Body of pancreas (tissue), 4 donors: ENCODE results near the gene AMH.

ENCODE experiments used
- POLR2A ChIP-seq, 3 donors: fragments of 450-650 bp; IDR thresholded peaks; one replicate each; pipeline ENCODE4 v1.6.1; 2016; ENCODE audit warnings: antibody characterized with exemption in 3 of 3, mild to moderate bottlenecking in 2 of 3
- TF ChIP-seq, protein P1 (sequence below), 7 experiments: fragments of 450-650 bp in 4 of 7; fragments of 200-600 bp in 3 of 7; sonication (generic) in 3 of 7; IDR thresholded peaks; one replicate each; pipeline ENCODE4 v1.5.1; 2016 to 2019; ENCODE audit warnings: antibody characterized with exemption in 7 of 7

DNA sequence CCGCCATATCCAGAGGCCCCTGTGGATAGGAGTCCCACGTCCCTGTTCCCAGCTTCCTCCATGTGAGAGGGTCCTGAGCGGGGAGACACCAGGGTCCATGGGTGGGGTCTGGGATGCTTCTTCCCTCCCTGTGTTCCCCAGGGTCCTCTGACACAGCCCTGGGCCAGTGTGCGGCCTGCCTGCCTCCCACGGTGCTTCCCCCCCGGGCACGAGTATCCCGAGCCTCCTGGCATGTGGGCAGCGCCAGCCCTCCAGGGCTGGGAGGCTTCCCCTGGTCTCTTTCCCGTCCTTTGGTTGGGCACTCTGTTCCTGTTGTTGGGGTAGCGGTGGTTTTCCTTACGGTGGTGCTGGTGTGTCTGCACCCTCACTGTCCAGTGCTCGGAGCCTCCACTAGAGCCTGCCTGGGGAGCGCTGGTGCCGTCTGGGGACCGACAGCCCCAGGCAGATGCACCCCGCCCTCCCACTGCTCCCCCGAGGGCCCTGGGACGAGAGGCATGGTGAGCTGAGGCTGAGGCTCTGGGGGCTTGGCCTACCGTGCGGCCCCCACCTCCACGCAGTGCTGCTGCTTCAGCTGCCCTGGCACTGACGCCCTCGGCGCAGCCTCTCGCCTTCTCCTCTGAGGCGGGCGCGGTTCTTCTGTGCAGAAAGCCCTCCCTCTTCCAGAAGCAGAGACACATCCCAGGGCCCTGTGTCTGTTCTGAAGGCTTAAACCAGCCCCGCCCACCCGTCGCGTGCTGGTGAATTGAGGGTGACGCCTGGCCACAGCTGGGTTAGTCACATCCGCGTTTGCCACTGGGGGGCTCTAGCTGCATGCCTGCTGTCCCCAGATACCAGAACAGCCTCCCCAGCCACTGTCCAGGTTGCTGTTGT is 40.9 kb upstream of the AMH start:
- TF ChIP-seq, protein P1, sequence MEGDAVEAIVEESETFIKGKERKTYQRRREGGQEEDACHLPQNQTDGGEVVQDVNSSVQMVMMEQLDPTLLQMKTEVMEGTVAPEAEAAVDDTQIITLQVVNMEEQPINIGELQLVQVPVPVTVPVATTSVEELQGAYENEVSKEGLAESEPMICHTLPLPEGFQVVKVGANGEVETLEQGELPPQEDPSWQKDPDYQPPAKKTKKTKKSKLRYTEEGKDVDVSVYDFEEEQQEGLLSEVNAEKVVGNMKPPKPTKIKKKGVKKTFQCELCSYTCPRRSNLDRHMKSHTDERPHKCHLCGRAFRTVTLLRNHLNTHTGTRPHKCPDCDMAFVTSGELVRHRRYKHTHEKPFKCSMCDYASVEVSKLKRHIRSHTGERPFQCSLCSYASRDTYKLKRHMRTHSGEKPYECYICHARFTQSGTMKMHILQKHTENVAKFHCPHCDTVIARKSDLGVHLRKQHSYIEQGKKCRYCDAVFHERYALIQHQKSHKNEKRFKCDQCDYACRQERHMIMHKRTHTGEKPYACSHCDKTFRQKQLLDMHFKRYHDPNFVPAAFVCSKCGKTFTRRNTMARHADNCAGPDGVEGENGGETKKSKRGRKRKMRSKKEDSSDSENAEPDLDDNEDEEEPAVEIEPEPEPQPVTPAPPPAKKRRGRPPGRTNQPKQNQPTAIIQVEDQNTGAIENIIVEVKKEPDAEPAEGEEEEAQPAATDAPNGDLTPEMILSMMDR (IDR thresholded peaks at IDR 0.05), result no peak
- no peak for TF ChIP-seq POLR2A (IDR thresholded peaks at IDR 0.05)
